Activated CD8-positive, alpha-beta memory T cell treated with anti-CD3 and anti-CD28 coated beads, Interleukin-2, amount 10 ng/mL, durations not matched to agents 7 days and 5 days (primary cell): ENCODE measurements around the gene MEIOB. TPM values are rescaled to one million over a fixed set of nuclear protein-coding genes. Genes with fewer than 3 reads are reported as not detected.
"Not testable (repeated sequence)": the region's sequence is repeated elsewhere in the genome, so short reads cannot be mapped to it uniquely, and the experiment has no call there.

Source experiments
- ATAC-seq: fragments of 150-1000 bp; cut with Tn5 transposase; one replicate; pipeline ENCODE4 v1.10.0; 2021; ENCODE audit warnings: moderate library complexity
- CTCF ChIA-PET: fragments of 350-600 bp; sonication (Branson Sonifier 250); formaldehyde crosslinking; loops from one replicate; lab custom pipeline; 2021; ENCODE audit warnings: antibody characterized with exemption; lab: Charles Lee
- DNase-seq: peaks from one replicate; pipeline ENCODE4 v3.0.0-alpha.2; 2020
- H3K27ac Mint-ChIP-seq: one replicate; pipeline ENCODE4 v1.8.0; 2021; ENCODE audit warnings: mild to moderate bottlenecking, mixed read lengths
- H3K27me3 Mint-ChIP-seq: one replicate; pipeline ENCODE4 v1.8.0; 2021; ENCODE audit warnings: mixed read lengths
- H3K36me3 Mint-ChIP-seq: one replicate; pipeline ENCODE4 v1.8.0; 2021; ENCODE audit warnings: mild to moderate bottlenecking, mixed read lengths
- H3K4me1 Mint-ChIP-seq: one replicate; pipeline ENCODE4 v1.8.0; 2021; ENCODE audit warnings: mixed read lengths
- H3K4me3 Mint-ChIP-seq: one replicate; pipeline ENCODE4 v1.8.0; 2021; ENCODE audit warnings: mild to moderate bottlenecking, moderate library complexity, mixed read lengths
- H3K9me3 Mint-ChIP-seq: one replicate; pipeline ENCODE4 v1.8.0; 2022; ENCODE audit warnings: low read depth, mixed read lengths
- total RNA-seq, 2 experiments: library from RNA; stranded (reverse); gene quantifications; one replicate each; pipeline ENCODE4 v1.2.3, GENCODE V29; 2021

Gene MEIOB
- total RNA-seq, 2 experiments from 2014 or later: not detected

GRCh38 chr16:1900452-1900774 lies 28.4 kb upstream of the MEIOB start:
- H3K4me3 Mint-ChIP-seq: no peak overlapping the region
- H3K27me3 Mint-ChIP-seq: peaks cover 12% of the 10 kb centered on the region
- H3K4me1 Mint-ChIP-seq: no peaks in the 10 kb centered on the region
- DNase-seq (no peak), ATAC-seq (no peak)
- CTCF ChIA-PET: no interaction called here
- no peaks in the 10 kb centered on the region for H3K36me3 Mint-ChIP-seq
- H3K27ac Mint-ChIP-seq: no peak overlapping the region
- H3K9me3 Mint-ChIP-seq: no peaks in the 10 kb centered on the region

- no peaks in the 10 kb centered on the region for H3K9me3 Mint-ChIP-seq
- H3K36me3 Mint-ChIP-seq: no peaks in the 10 kb centered on the region
- H3K4me3 Mint-ChIP-seq: no peak overlapping the region
- CTCF ChIA-PET: no interaction called here
- H3K27me3 Mint-ChIP-seq: peaks cover 12% of the 10 kb centered on the region
- DNase-seq (no peak), ATAC-seq (no peak)
- no peak overlapping the region for H3K27ac Mint-ChIP-seq
- H3K4me1 Mint-ChIP-seq: no peaks in the 10 kb centered on the region
These were observed 27.9 kb upstream of the MEIOB start for GRCh38 chr16:1899641-1900451.

- H3K27ac Mint-ChIP-seq, H3K9me3 Mint-ChIP-seq, H3K4me1 Mint-ChIP-seq, CTCF ChIA-PET, DNase-seq, H3K4me3 Mint-ChIP-seq, ATAC-seq, H3K36me3 Mint-ChIP-seq: not testable (repeated sequence)
- peaks cover 13% of the 10 kb centered on the region for H3K27me3 Mint-ChIP-seq
These were observed 25.7 kb upstream of the MEIOB start for GRCh38 chr16:1897692-1898091.

- peaks cover 17% of the 10 kb centered on the region for H3K27me3 Mint-ChIP-seq
- H3K9me3 Mint-ChIP-seq: no peaks in the 10 kb centered on the region
- DNase-seq (no peak), ATAC-seq (no peak)
- CTCF ChIA-PET: no interaction called here
- H3K4me1 Mint-ChIP-seq: no peaks in the 10 kb centered on the region
- H3K4me3 Mint-ChIP-seq: no peak overlapping the region
- H3K27ac Mint-ChIP-seq: no peak overlapping the region
- H3K36me3 Mint-ChIP-seq: no peaks in the 10 kb centered on the region
These were observed 24.1 kb upstream of the MEIOB start for GRCh38 chr16:1895949-1896675.

GRCh38 chr16:1895068-1895467 lies 23.1 kb upstream of the MEIOB start:
- Mint-ChIP-seq H3K4me1 (no peaks in the 10 kb centered on the region), H3K4me3 (no peak overlapping the region), H3K9me3 (no peaks in the 10 kb centered on the region), H3K36me3 (no peaks in the 10 kb centered on the region), H3K27me3 (peaks cover 24% of the 10 kb centered on the region), H3K27ac (no peak overlapping the region)
- ATAC-seq (no peak), DNase-seq (no peak)
- CTCF ChIA-PET: no interaction called here

- no peak for DNase-seq
- Mint-ChIP-seq H3K36me3 (no peaks in the 10 kb centered on the region), H3K27ac (no peak overlapping the region), H3K27me3 (peaks cover 31% of the 10 kb centered on the region), H3K4me3 (no peak overlapping the region), H3K9me3 (no peaks in the 10 kb centered on the region), H3K4me1 (no peaks in the 10 kb centered on the region)
- CTCF ChIA-PET: interaction anchor here (1.5 kb wide), 1 partner anchor 38 kb away, joined by 7 read pairs; no protein-coding TSS in a partner anchor
- ATAC-seq: no peak
These were observed 18.7 kb upstream of the MEIOB start for GRCh38 chr16:1890708-1891050.

- Mint-ChIP-seq H3K36me3 (no peaks in the 10 kb centered on the region), H3K27me3 (peaks cover 33% of the 10 kb centered on the region), H3K9me3 (no peaks in the 10 kb centered on the region), H3K4me1 (no peaks in the 10 kb centered on the region), H3K4me3 (no peak overlapping the region), H3K27ac (no peak overlapping the region)
- CTCF ChIA-PET: interaction anchor here (1.5 kb wide), 1 partner anchor 39 kb away, joined by 7 read pairs; no protein-coding TSS in a partner anchor
- ATAC-seq (no peak), DNase-seq (no peak)
These were observed 18.2 kb upstream of the MEIOB start for GRCh38 chr16:1890024-1890707.

- Mint-ChIP-seq H3K36me3 (no peaks in the 10 kb centered on the region), H3K27me3 (peaks cover 37% of the 10 kb centered on the region), H3K9me3 (no peaks in the 10 kb centered on the region), H3K4me3 (no peak overlapping the region), H3K27ac (no peak overlapping the region), H3K4me1 (no peaks in the 10 kb centered on the region)
- no peak for ATAC-seq
- CTCF ChIA-PET: no interaction called here
- DNase-seq: no peak
These were observed 15.9 kb upstream of the MEIOB start for GRCh38 chr16:1887711-1888354.

- H3K36me3 Mint-ChIP-seq: no peaks in the 10 kb centered on the region
These were observed 12.9 kb upstream of the MEIOB start for GRCh38 chr16:1884889-1885288.

GRCh38 chr16:1884155-1884760 lies 12.3 kb upstream of the MEIOB start:
- no peak for ATAC-seq

More at GRCh38 chr16:1884889-1885288, 12.9 kb upstream of the MEIOB start:
- H3K27me3 Mint-ChIP-seq: peaks cover 24% of the 10 kb centered on the region
- H3K9me3 Mint-ChIP-seq: no peaks in the 10 kb centered on the region
- DNase-seq (no peak), ATAC-seq (no peak)
- H3K27ac Mint-ChIP-seq: no peak overlapping the region
- CTCF ChIA-PET: interaction anchor here (0.7 kb wide), 1 partner anchor 752 kb away, joined by 3 read pairs; no protein-coding TSS in a partner anchor
- H3K4me1 Mint-ChIP-seq: no peaks in the 10 kb centered on the region
- no peak overlapping the region for H3K4me3 Mint-ChIP-seq

GRCh38 chr16:1881172-1881571 lies 9.2 kb upstream of the MEIOB start:
- CTCF ChIA-PET, DNase-seq, H3K4me3 Mint-ChIP-seq, H3K27ac Mint-ChIP-seq, H3K36me3 Mint-ChIP-seq, ATAC-seq, H3K9me3 Mint-ChIP-seq, H3K4me1 Mint-ChIP-seq: not testable (repeated sequence)
- H3K27me3 Mint-ChIP-seq: peaks cover 30% of the 10 kb centered on the region

More at GRCh38 chr16:1884155-1884760, 12.3 kb upstream of the MEIOB start:
- Mint-ChIP-seq H3K9me3 (no peaks in the 10 kb centered on the region), H3K36me3 (no peaks in the 10 kb centered on the region), H3K27ac (no peak overlapping the region), H3K4me3 (no peak overlapping the region), H3K27me3 (peaks cover 29% of the 10 kb centered on the region), H3K4me1 (no peaks in the 10 kb centered on the region)
- no peak for DNase-seq
- CTCF ChIA-PET: no interaction called here

- CTCF ChIA-PET: interaction anchor here (1.4 kb wide), 1 partner anchor 50 kb away, joined by 5 read pairs; no protein-coding TSS in a partner anchor
- DNase-seq (no peak), ATAC-seq (no peak)
- H3K27me3 Mint-ChIP-seq: peaks cover 26% of the 10 kb centered on the region
- peaks cover 11% of the 10 kb centered on the region for H3K4me1 Mint-ChIP-seq
- H3K36me3 Mint-ChIP-seq: no peaks in the 10 kb centered on the region
- no peak overlapping the region for H3K4me3 Mint-ChIP-seq
- H3K9me3 Mint-ChIP-seq: no peaks in the 10 kb centered on the region
- H3K27ac Mint-ChIP-seq: no peak overlapping the region
These were observed 7.5 kb upstream of the MEIOB start for GRCh38 chr16:1879477-1879876.

- CTCF ChIA-PET: interaction anchor here (1.3 to 1.4 kb wide), 3 partner anchors 16 to 262 kb away, joined by 4 to 5 read pairs (median 4); no protein-coding TSS in a partner anchor
- no peaks in the 10 kb centered on the region for H3K9me3 Mint-ChIP-seq
- no peak for DNase-seq
- H3K4me1 Mint-ChIP-seq: peaks cover 11% of the 10 kb centered on the region
- peaks cover 29% of the 10 kb centered on the region for H3K27me3 Mint-ChIP-seq
- no peak for ATAC-seq
- no peaks in the 10 kb centered on the region for H3K36me3 Mint-ChIP-seq
- no peak overlapping the region for H3K27ac Mint-ChIP-seq
- H3K4me3 Mint-ChIP-seq: no peak overlapping the region
These were observed 6.3 kb upstream of the MEIOB start for GRCh38 chr16:1878256-1878655.
